GM12874 (cell line): ENCODE measurements around the gene SYN1.
A peak's percentile ranks its signal among the peaks of the same experiment; 100 is the strongest.

Source experiments
- CTCF ChIP-seq: IDR thresholded peaks from 2 replicates; pipeline ENCODE4 v1.5.1; 2011; ENCODE audit warnings: low read depth, mild to moderate bottlenecking, control low read depth, low read length, moderate library complexity; ENCODE audit not compliant: insufficient read depth

SYN1 gene

GRCh38 chrX:47529548-47529947 is 90.1 kb downstream of the SYN1 start:
- no peak for TF ChIP-seq CTCF

- no peak for TF ChIP-seq CTCF
These were observed 95.9 kb downstream of the SYN1 start for GRCh38 chrX:47523713-47524166.

GRCh38 chrX:47523297-47523696 is 96.4 kb downstream of the SYN1 start:
- peak; percentile 86 for TF ChIP-seq CTCF
